SK-N-SH (cell line): ENCODE results near the gene CACNA2D3. TPM values are rescaled to one million over a fixed set of nuclear protein-coding genes. Genes with fewer than 3 reads are reported as not detected.

Experiments
- CTCF ChIA-PET: fragments of 300-600, 350-600 bp; formaldehyde crosslinking; extraction: SDS; loops from one replicate; lab custom pipeline; 2021; lab: Yijun Ruan, JAX
- POLR2A ChIA-PET: fragments of 350-600 bp; sonication (Branson Sonifier 250); formaldehyde crosslinking; extraction: SDS; loops from one replicate; lab custom pipeline; 2020; ENCODE audit warnings: antibody characterized with exemption, inconsistent platforms; lab: Yijun Ruan, JAX
- DNase-seq: peaks from one replicate; pipeline ENCODE4 v3.0.0; 2012
- H2AFZ ChIP-seq: fragments of 200-600 bp; sonication (generic); 2 replicates; pipeline ENCODE4 v1.8.1; 2016; ENCODE audit warnings: antibody characterized with exemption, mild to moderate bottlenecking, low read depth
- H3F3A ChIP-seq: fragments of 200-600 bp; sonication (generic); replicated peaks from 2 replicates; pipeline ENCODE3; 2016; ENCODE audit warnings: antibody characterized with exemption, mild to moderate bottlenecking; ENCODE audit not compliant: insufficient read depth
- H3K27ac ChIP-seq, 2 experiments: fragments of 200-500 bp in 1 of 2; fragments of 200-600 bp in 1 of 2; sonication (Bioruptor generic) in 1 of 2; sonication (generic), shearing (Covaris generic) in 1 of 2; 2 replicates each; pipeline versions ENCODE4 v1.5.1 to v1.6.1; 2014 to 2016; ENCODE audit warnings: low read depth in 2 of 2, inconsistent platforms in 1 of 2, low read length in 1 of 2, mild to moderate bottlenecking in 1 of 2, mixed read lengths in 1 of 2
- H3K27me3 ChIP-seq: fragments of 200-600 bp; sonication (generic), shearing (Covaris generic); 2 replicates; pipeline ENCODE4 v1.6.1; 2016; ENCODE audit warnings: mixed run types; ENCODE audit not compliant: insufficient read depth
- H3K36me3 ChIP-seq, 2 experiments: fragments of 200-500 bp in 1 of 2; fragments of 200-600 bp in 1 of 2; sonication (Bioruptor generic) in 1 of 2; sonication (generic) in 1 of 2; replicated peaks in 1 of 2; 2 replicates each; pipeline versions ENCODE3 to v1.5.1; 2014 to 2016; ENCODE audit warnings: low read length in 1 of 2, mild to moderate bottlenecking in 1 of 2; ENCODE audit not compliant: insufficient read depth in 2 of 2, control insufficient read depth in 1 of 2
- H3K4me1 ChIP-seq, 2 experiments: fragments of 200-500 bp in 1 of 2; fragments of 200-600 bp in 1 of 2; sonication (Bioruptor generic) in 1 of 2; sonication (generic), shearing (Covaris generic) in 1 of 2; 2 replicates each; pipeline versions ENCODE4 v1.5.1 to v1.6.1; 2014 to 2016; ENCODE audit warnings: low read depth in 1 of 2, low read length in 1 of 2, mixed run types in 1 of 2; ENCODE audit not compliant: insufficient read depth in 2 of 2, control insufficient read depth in 1 of 2
- H3K4me2 ChIP-seq: fragments of 200-600 bp; sonication (generic), shearing (Covaris generic); 2 replicates; pipeline ENCODE4 v1.6.1; 2017; ENCODE audit warnings: mixed run types
- H3K4me3 ChIP-seq, 2 experiments: fragments of 200-500 bp in 1 of 2; fragments of 200-600 bp in 1 of 2; sonication (Bioruptor generic) in 1 of 2; sonication (generic), shearing (Covaris generic) in 1 of 2; 2 replicates each; pipeline versions ENCODE4 v1.5.1 to v1.8.1; 2014 to 2016; ENCODE audit warnings: low read depth in 2 of 2, inconsistent platforms in 1 of 2, low read length in 1 of 2, mild to moderate bottlenecking in 1 of 2, mixed read lengths in 1 of 2, moderate library complexity in 1 of 2
- H3K79me2 ChIP-seq: fragments of 200-600 bp; sonication (generic); 2 replicates; pipeline ENCODE4 v1.8.1; 2017; ENCODE audit warnings: mild to moderate bottlenecking; ENCODE audit not compliant: insufficient read depth
- H3K9ac ChIP-seq: fragments of 200-600 bp; sonication (generic); 2 replicates; pipeline ENCODE4 v1.6.1; 2017; ENCODE audit warnings: mixed run types
- H3K9me2 ChIP-seq: fragments of 200-600 bp; sonication (generic); 2 replicates; pipeline ENCODE4 v1.6.1; 2017; ENCODE audit warnings: mixed run types
- H3K9me3 ChIP-seq: fragments of 200-600 bp; sonication (generic); 2 replicates; pipeline ENCODE4 v1.6.1; 2017; ENCODE audit warnings: mixed run types, mild to moderate bottlenecking, moderate library complexity
- H4K20me1 ChIP-seq: fragments of 200-600 bp; sonication (generic); 2 replicates; pipeline ENCODE4 v1.6.1; 2017; ENCODE audit warnings: mild to moderate bottlenecking, mixed run types; ENCODE audit not compliant: insufficient read depth
- CHD2 ChIP-seq: fragments of 150-350 bp; IDR thresholded peaks from 2 replicates; pipeline ENCODE4 v1.6.1; 2018; ENCODE audit warnings: low read length; ENCODE audit not compliant: partially characterized antibody
- CTCF ChIP-seq: fragments of 200-600 bp; sonication (generic); IDR thresholded peaks from 2 replicates; pipeline ENCODE4 v1.6.1; 2017; ENCODE audit warnings: antibody characterized with exemption, mild to moderate bottlenecking, moderate library complexity
- EP300 ChIP-seq, 2 experiments: IDR thresholded peaks; 2 replicates each; pipeline versions ENCODE4 v1.4.0 to v1.6.1; 2012; ENCODE audit warnings: borderline replicate concordance in 1 of 2, low read depth in 1 of 2, low read length in 1 of 2
- GABPA ChIP-seq: IDR thresholded peaks from 2 replicates; pipeline ENCODE4 v1.4.0; 2012; ENCODE audit warnings: low read depth, mild to moderate bottlenecking
- GATA2 ChIP-seq: sonication (generic); formaldehyde crosslinking; IDR thresholded peaks from 2 replicates; pipeline ENCODE4 v1.5.0; 2020; ENCODE audit warnings: mild to moderate bottlenecking, missing genetic modification reagents
- JUND ChIP-seq: IDR thresholded peaks from 2 replicates; pipeline ENCODE4 v1.4.0; 2012
- MEF2A ChIP-seq: IDR thresholded peaks from 2 replicates; pipeline ENCODE4 v1.4.0; 2012; ENCODE audit warnings: low read depth, borderline replicate concordance
- NFIC ChIP-seq: IDR thresholded peaks from 2 replicates; pipeline ENCODE4 v1.4.0; 2012; ENCODE audit warnings: borderline replicate concordance
- NRF1 ChIP-seq: IDR thresholded peaks from 2 replicates; pipeline ENCODE4 v1.6.1; 2012; ENCODE audit warnings: low read depth, mild to moderate bottlenecking, low read length
- POLR2AphosphoS5 ChIP-seq: IDR thresholded peaks from 2 replicates; pipeline ENCODE4 v1.6.1; 2012; ENCODE audit warnings: low read depth, low read length
- RCOR1 ChIP-seq: fragments of 150-350 bp; IDR thresholded peaks from 2 replicates; pipeline ENCODE4 v1.6.1; 2017; ENCODE audit warnings: antibody characterized with exemption, low read length
- RFX5 ChIP-seq: IDR thresholded peaks from 2 replicates; pipeline ENCODE4 v1.6.1; 2012; ENCODE audit warnings: mild to moderate bottlenecking, improper control_type of control experiment, low read length
- RXRA ChIP-seq: IDR thresholded peaks from 2 replicates; pipeline ENCODE4 v1.4.0; 2012; ENCODE audit warnings: low read depth, mild to moderate bottlenecking, borderline replicate concordance
- SIN3A ChIP-seq: IDR thresholded peaks from 2 replicates; pipeline ENCODE4 v1.6.1; 2012; ENCODE audit warnings: low read depth, mild to moderate bottlenecking, low read length, moderate library complexity, borderline replicate concordance
- TAF1 ChIP-seq: IDR thresholded peaks from 2 replicates; pipeline ENCODE4 v1.6.1; 2012; ENCODE audit warnings: low read depth, mild to moderate bottlenecking, low read length, moderate library complexity, borderline replicate concordance
- YY1 ChIP-seq: IDR thresholded peaks from 2 replicates; pipeline ENCODE4 v1.4.0; 2012; ENCODE audit warnings: low read depth, mild to moderate bottlenecking
- WGBS: methylation state at CpG from one replicate; pipeline ENCODE4 v1.1.6; 2017; ENCODE audit warnings: low lambda C conversion rate; 5-methylcytosine and 5-hydroxymethylcytosine counted together
- polyA plus RNA-seq, 3 experiments: library from polyadenylated mRNA; depleted of rRNA; stranded (reverse); fragments of >200 nt; gene quantifications; 2 replicates each; pipeline ENCODE4 v1.2.3, GENCODE V29; 2012
- TF ChIP-seq, protein P1 (sequence below): fragments of 150-350 bp; IDR thresholded peaks from 2 replicates; pipeline ENCODE4 v1.6.1; 2017; ENCODE audit warnings: antibody characterized with exemption, low read length, low read depth, borderline replicate concordance

Gene CACNA2D3
- polyA plus RNA-seq, 1 of the 3 experiments (the other 2 are of a cell fraction), result 0.15 TPM

DNA sequence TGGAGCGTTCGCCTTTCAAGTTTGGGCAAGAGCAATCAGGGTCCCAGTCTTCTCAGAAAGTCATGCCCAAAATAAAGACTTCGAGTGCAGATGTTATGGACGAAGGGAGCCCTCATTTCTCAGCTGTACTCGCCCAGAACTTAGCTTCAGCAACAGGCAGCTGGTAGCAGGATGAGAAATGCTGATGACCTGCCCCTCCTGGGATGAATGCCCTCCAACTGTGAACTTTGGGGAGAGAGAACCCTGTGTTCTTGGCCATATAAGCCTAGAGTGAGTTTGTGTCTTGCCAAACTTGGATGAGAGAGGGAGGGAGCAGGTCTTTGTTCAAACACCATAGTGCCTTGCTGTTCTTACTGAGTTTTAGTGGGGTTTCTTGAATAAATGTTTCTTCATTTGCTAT lies 405.2 kb downstream of the CACNA2D3 start:
- ChIA-PET CTCF (interaction anchor here (1.2 kb wide), 1 partner anchor 10 kb away, joined by 7 read pairs; no protein-coding TSS in a partner anchor), POLR2A (no interaction called here)
- H3K4me2 ChIP-seq, result no peak overlapping the region
- no peaks in the 10 kb centered on the region for H3K36me3 ChIP-seq
- TF ChIP-seq RCOR1, result no peak
- TF ChIP-seq YY1, result no peak
- TF ChIP-seq NFIC, result no peak
- TF ChIP-seq, protein P1, sequence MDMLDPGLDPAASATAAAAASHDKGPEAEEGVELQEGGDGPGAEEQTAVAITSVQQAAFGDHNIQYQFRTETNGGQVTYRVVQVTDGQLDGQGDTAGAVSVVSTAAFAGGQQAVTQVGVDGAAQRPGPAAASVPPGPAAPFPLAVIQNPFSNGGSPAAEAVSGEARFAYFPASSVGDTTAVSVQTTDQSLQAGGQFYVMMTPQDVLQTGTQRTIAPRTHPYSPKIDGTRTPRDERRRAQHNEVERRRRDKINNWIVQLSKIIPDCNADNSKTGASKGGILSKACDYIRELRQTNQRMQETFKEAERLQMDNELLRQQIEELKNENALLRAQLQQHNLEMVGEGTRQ, result no peak
- no peak for TF ChIP-seq EP300 (IDR thresholded peaks at IDR 0.05; ENCODE audit: borderline replicate concordance in 1 of 2, low read depth in 1 of 2, low read length in 1 of 2)
- TF ChIP-seq RXRA, result no peak
- no peak for TF ChIP-seq MEF2A
- no peak for TF ChIP-seq CHD2
- no peak for TF ChIP-seq SIN3A
- TF ChIP-seq GATA2, result no peak
- TF ChIP-seq TAF1, result no peak
- no peak for TF ChIP-seq JUND
- TF ChIP-seq POLR2AphosphoS5, result no peak
- no peaks in the 10 kb centered on the region for H3K79me2 ChIP-seq
- no peaks in the 10 kb centered on the region for H3K4me1 ChIP-seq
- DNase-seq, result no peak
- no peak overlapping the region for H3K4me3 ChIP-seq
- H3K27ac ChIP-seq, result no peak overlapping the region
- H3K27me3 ChIP-seq, result no peaks in the 10 kb centered on the region
- H3K9me2 ChIP-seq, result no peaks in the 10 kb centered on the region
- H3K9me3 ChIP-seq, result peaks cover 17% of the 10 kb centered on the region
- H3K9ac ChIP-seq, result no peak overlapping the region
- no peaks in the 10 kb centered on the region for H4K20me1 ChIP-seq
- H2AFZ ChIP-seq, result no peak overlapping the region
- no peaks in the 10 kb centered on the region for H3F3A ChIP-seq
- 4% methylated on average over 3 of the region's 5 CpGs for WGBS

GRCh38 chr3:54527953-54528352 lies 405.6 kb downstream of the CACNA2D3 start:
- Histone ChIP-seq H3K9me2 (no peaks in the 10 kb centered on the region), H3F3A (no peaks in the 10 kb centered on the region), H4K20me1 (no peaks in the 10 kb centered on the region), H3K27ac (no peak overlapping the region), H3K27me3 (no peaks in the 10 kb centered on the region), H3K4me1 (no peaks in the 10 kb centered on the region), H3K79me2 (no peaks in the 10 kb centered on the region), H2AFZ (no peak overlapping the region), H3K4me2 (no peak overlapping the region), H3K36me3 (no peaks in the 10 kb centered on the region), H3K9ac (no peak overlapping the region), H3K9me3 (peaks cover 17% of the 10 kb centered on the region), H3K4me3 (no peak overlapping the region)
- WGBS, result 8% methylated on average over 2 of the region's 2 CpGs
- TF ChIP-seq SIN3A (no peak), CTCF (no peak), RFX5 (no peak), NRF1 (no peak), GABPA (no peak), POLR2AphosphoS5 (no peak)
- TF ChIP-seq, protein P1, result no peak
- ChIA-PET CTCF (interaction anchor here (1.2 kb wide), 1 partner anchor 10 kb away, joined by 7 read pairs; no protein-coding TSS in a partner anchor), POLR2A (no interaction called here)
- DNase-seq, result no peak
